Measurements from ENCODE around the gene ZBTB38. TPM values are rescaled to one million over a fixed set of nuclear protein-coding genes. Genes with fewer than 3 reads are reported as not detected.

The ZBTB38 gene
- total RNA-seq, 1 experiment from 2014 or later: 46.7 TPM

- intact Hi-C loops (cut with micrococcal nuclease; ENCODE audit: unreplicated experiment) (no loop called here), in situ Hi-C loops (cut with HindIII; ENCODE audit: low pct_unique_long_range_greater_than_20kb, low sequenced_read_pairs) (no loop called here)
- BruUV-seq (replicated peaks): no TSS peak
- no peaks in the 10 kb centered on the region for H3K9me3 ChIP-seq (ENCODE audit: control insufficient read depth, insufficient read depth, low read depth, low read length)
- DNase-seq (ENCODE audit: low read depth, low spot score): no peak
- no peak overlapping the region for H3K4me3 ChIP-seq (ENCODE audit: low read depth in 2 of 2, low read length in 2 of 2)
- TF ChIP-seq TCF7L2 (IDR thresholded peaks at IDR 0.05; ENCODE audit: low read depth, low read length) (no peak), SIN3A (IDR thresholded peaks at IDR 0.05; ENCODE audit: borderline replicate concordance, insufficient read depth, low read depth, low read length) (no peak)
- TF ChIP-seq, protein P1, sequence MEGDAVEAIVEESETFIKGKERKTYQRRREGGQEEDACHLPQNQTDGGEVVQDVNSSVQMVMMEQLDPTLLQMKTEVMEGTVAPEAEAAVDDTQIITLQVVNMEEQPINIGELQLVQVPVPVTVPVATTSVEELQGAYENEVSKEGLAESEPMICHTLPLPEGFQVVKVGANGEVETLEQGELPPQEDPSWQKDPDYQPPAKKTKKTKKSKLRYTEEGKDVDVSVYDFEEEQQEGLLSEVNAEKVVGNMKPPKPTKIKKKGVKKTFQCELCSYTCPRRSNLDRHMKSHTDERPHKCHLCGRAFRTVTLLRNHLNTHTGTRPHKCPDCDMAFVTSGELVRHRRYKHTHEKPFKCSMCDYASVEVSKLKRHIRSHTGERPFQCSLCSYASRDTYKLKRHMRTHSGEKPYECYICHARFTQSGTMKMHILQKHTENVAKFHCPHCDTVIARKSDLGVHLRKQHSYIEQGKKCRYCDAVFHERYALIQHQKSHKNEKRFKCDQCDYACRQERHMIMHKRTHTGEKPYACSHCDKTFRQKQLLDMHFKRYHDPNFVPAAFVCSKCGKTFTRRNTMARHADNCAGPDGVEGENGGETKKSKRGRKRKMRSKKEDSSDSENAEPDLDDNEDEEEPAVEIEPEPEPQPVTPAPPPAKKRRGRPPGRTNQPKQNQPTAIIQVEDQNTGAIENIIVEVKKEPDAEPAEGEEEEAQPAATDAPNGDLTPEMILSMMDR (IDR thresholded peaks at IDR 0.05): no peak
- TF ChIP-seq, protein P2, sequence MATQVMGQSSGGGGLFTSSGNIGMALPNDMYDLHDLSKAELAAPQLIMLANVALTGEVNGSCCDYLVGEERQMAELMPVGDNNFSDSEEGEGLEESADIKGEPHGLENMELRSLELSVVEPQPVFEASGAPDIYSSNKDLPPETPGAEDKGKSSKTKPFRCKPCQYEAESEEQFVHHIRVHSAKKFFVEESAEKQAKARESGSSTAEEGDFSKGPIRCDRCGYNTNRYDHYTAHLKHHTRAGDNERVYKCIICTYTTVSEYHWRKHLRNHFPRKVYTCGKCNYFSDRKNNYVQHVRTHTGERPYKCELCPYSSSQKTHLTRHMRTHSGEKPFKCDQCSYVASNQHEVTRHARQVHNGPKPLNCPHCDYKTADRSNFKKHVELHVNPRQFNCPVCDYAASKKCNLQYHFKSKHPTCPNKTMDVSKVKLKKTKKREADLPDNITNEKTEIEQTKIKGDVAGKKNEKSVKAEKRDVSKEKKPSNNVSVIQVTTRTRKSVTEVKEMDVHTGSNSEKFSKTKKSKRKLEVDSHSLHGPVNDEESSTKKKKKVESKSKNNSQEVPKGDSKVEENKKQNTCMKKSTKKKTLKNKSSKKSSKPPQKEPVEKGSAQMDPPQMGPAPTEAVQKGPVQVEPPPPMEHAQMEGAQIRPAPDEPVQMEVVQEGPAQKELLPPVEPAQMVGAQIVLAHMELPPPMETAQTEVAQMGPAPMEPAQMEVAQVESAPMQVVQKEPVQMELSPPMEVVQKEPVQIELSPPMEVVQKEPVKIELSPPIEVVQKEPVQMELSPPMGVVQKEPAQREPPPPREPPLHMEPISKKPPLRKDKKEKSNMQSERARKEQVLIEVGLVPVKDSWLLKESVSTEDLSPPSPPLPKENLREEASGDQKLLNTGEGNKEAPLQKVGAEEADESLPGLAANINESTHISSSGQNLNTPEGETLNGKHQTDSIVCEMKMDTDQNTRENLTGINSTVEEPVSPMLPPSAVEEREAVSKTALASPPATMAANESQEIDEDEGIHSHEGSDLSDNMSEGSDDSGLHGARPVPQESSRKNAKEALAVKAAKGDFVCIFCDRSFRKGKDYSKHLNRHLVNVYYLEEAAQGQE (IDR thresholded peaks at IDR 0.05; ENCODE audit: insufficient read depth in 1 of 2, low read depth in 2 of 2, low read length in 1 of 2): no peak
- no peaks in the 10 kb centered on the region for H3K4me1 ChIP-seq (ENCODE audit: control insufficient read depth, insufficient read depth, low read length)
- POLR2A ChIA-PET: no interaction called here
- no peaks in the 10 kb centered on the region for H3K36me3 ChIP-seq (ENCODE audit: control insufficient read depth, insufficient read depth, low read length)
- no peak overlapping the region for H3K27ac ChIP-seq (ENCODE audit: low read length)
- H3K27me3 ChIP-seq (ENCODE audit: control insufficient read depth, insufficient read depth, low read length): no peaks in the 10 kb centered on the region
- CTCF ChIA-PET: no interaction called here
- ATAC-seq: no peak
These were observed 32.7 kb upstream of the ZBTB38 start for GRCh38 chr3:141335531-141336061.

DNA sequence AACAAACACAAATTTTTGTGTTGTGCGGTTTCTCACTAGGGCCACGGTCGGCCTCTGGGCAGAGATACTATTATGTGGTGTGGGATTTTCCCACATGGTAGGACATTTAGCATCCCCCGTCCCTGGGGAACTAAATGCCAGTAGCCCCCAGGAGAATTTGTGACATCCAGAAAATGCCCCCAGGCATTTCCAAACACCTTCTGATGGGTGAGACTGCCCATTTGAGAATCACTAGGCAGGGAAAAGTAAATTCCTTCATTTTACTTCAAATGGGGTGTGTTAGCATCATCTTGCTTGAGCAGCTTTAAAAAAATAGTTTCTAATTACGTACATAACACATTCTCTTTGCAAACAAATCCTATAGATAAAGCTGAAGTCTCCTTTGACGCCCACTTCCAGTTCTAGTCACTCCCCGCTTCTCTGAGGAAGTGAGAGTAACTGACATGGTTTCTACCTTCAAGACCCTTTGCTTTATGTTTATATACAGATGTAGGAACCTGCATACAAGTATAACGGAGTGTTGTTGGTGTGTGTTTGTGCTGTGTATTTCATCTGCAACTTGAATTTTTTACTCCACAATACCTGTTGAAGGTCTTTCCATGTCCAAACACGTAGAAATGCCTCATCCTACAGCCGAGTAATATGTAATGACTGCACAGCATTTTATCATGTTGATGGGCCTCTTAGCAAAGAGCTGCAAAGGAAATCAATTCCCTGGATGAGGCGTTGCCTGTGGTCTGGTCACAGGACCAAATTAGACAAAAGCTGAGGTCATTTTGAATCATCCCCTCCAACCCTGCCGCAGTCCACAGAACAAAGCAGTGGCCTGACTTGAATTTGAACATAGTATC, 31.4 kb upstream of the ZBTB38 start:
- Histone ChIP-seq H3K27ac (ENCODE audit: low read length) (no peak overlapping the region), H3K27me3 (ENCODE audit: control insufficient read depth, insufficient read depth, low read length) (no peaks in the 10 kb centered on the region), H3K4me1 (ENCODE audit: control insufficient read depth, insufficient read depth, low read length) (no peaks in the 10 kb centered on the region), H3K4me3 (ENCODE audit: low read depth in 2 of 2, low read length in 2 of 2) (no peak overlapping the region), H3K36me3 (ENCODE audit: control insufficient read depth, insufficient read depth, low read length) (no peaks in the 10 kb centered on the region), H3K9me3 (ENCODE audit: control insufficient read depth, insufficient read depth, low read depth, low read length) (no peaks in the 10 kb centered on the region)
- peak; percentile 83 for DNase-seq (ENCODE audit: low read depth, low spot score)
- ChIA-PET CTCF (interaction anchor here (0.6 kb wide), 1 partner anchor 116 kb away, joined by 6 read pairs; no protein-coding TSS in a partner anchor), POLR2A (no interaction called here)
- no TSS peak for BruUV-seq (replicated peaks)
- TF ChIP-seq SIN3A (IDR thresholded peaks at IDR 0.05; ENCODE audit: borderline replicate concordance, insufficient read depth, low read depth, low read length): no peak
- TF ChIP-seq, protein P2 (IDR thresholded peaks at IDR 0.05; ENCODE audit: insufficient read depth in 1 of 2, low read depth in 2 of 2, low read length in 1 of 2): no peak
- TF ChIP-seq, protein P1 (IDR thresholded peaks at IDR 0.05): no peak
- TF ChIP-seq POLR2AphosphoS5 (IDR thresholded peaks at IDR 0.05; ENCODE audit: low read depth, low read length): no peak
- TF ChIP-seq TCF7L2 (IDR thresholded peaks at IDR 0.05; ENCODE audit: low read depth, low read length): no peak
- intact Hi-C loops (cut with micrococcal nuclease; ENCODE audit: unreplicated experiment) (no loop called here), in situ Hi-C loops (cut with HindIII; ENCODE audit: low pct_unique_long_range_greater_than_20kb, low sequenced_read_pairs) (no loop called here)
- ATAC-seq: peak; percentile 78
